ENCODE data around the gene SFI1. TPM values are rescaled to one million over a fixed set of nuclear protein-coding genes. Genes with fewer than 3 reads are reported as not detected.

SFI1 gene
- total RNA-seq, 2 experiments from 2014 or later, result 281 to 291 TPM

DNA sequence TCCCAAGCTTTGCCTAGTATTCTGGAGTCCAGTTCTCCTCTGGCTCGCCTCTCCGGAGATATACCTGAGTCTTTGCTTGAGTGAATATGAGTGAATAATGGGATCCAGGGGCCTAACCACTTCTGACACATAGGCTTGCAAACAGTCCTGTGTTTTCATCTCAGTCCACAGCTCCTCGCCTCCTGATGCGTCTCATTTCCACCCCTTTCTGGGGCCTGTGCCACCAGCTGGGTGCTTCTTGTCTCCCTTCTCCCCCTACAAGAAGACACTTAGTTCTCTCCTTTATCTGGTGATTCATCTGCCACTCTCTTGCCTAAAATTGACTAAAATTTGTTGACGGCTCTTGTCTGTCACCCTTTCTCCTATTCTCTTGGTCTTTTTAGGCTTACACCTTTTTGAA is 44.6 kb downstream of the SFI1 start:
- Histone ChIP-seq H3K27me3 (ENCODE audit: control insufficient read depth in 1 of 2, insufficient read depth in 2 of 2, low read length in 2 of 2) (no peaks in the 10 kb centered on the region), H3K4me3 (ENCODE audit: low read length) (no peak overlapping the region), H3K36me3 (ENCODE audit: insufficient read depth, low read length) (peaks cover 33% of the 10 kb centered on the region), H3K27ac (ENCODE audit: low read depth in 1 of 2, low read length in 2 of 2) (no peak overlapping the region), H3K9me3 (ENCODE audit: control insufficient read depth in 1 of 2, insufficient read depth in 1 of 2, low read length in 2 of 2) (no peaks in the 10 kb centered on the region), H3K4me1 (ENCODE audit: insufficient read depth, low read length) (peaks cover 11% of the 10 kb centered on the region)
- ATAC-seq (ENCODE audit: poor library complexity) (no peak), DNase-seq (no peak)
- TF ChIP-seq, protein P1, sequence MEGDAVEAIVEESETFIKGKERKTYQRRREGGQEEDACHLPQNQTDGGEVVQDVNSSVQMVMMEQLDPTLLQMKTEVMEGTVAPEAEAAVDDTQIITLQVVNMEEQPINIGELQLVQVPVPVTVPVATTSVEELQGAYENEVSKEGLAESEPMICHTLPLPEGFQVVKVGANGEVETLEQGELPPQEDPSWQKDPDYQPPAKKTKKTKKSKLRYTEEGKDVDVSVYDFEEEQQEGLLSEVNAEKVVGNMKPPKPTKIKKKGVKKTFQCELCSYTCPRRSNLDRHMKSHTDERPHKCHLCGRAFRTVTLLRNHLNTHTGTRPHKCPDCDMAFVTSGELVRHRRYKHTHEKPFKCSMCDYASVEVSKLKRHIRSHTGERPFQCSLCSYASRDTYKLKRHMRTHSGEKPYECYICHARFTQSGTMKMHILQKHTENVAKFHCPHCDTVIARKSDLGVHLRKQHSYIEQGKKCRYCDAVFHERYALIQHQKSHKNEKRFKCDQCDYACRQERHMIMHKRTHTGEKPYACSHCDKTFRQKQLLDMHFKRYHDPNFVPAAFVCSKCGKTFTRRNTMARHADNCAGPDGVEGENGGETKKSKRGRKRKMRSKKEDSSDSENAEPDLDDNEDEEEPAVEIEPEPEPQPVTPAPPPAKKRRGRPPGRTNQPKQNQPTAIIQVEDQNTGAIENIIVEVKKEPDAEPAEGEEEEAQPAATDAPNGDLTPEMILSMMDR (IDR thresholded peaks at IDR 0.05), result no peak
- Mint-ChIP-seq H3K4me3 (no peak overlapping the region), H3K4me1 (ENCODE audit: low read depth) (peaks cover 22% of the 10 kb centered on the region), H3K27ac (peak overlapping the region; percentile 56), H3K9me3 (no peaks in the 10 kb centered on the region), H3K36me3 (ENCODE audit: low read depth) (peaks cover 58% of the 10 kb centered on the region), H3K27me3 (no peaks in the 10 kb centered on the region)
- CTCF ChIA-PET, result no interaction called here
- POLR2A ChIA-PET, result no interaction called here
- intact Hi-C loops (cut with DNase I, micrococcal nuclease), result no loop called here

DNA sequence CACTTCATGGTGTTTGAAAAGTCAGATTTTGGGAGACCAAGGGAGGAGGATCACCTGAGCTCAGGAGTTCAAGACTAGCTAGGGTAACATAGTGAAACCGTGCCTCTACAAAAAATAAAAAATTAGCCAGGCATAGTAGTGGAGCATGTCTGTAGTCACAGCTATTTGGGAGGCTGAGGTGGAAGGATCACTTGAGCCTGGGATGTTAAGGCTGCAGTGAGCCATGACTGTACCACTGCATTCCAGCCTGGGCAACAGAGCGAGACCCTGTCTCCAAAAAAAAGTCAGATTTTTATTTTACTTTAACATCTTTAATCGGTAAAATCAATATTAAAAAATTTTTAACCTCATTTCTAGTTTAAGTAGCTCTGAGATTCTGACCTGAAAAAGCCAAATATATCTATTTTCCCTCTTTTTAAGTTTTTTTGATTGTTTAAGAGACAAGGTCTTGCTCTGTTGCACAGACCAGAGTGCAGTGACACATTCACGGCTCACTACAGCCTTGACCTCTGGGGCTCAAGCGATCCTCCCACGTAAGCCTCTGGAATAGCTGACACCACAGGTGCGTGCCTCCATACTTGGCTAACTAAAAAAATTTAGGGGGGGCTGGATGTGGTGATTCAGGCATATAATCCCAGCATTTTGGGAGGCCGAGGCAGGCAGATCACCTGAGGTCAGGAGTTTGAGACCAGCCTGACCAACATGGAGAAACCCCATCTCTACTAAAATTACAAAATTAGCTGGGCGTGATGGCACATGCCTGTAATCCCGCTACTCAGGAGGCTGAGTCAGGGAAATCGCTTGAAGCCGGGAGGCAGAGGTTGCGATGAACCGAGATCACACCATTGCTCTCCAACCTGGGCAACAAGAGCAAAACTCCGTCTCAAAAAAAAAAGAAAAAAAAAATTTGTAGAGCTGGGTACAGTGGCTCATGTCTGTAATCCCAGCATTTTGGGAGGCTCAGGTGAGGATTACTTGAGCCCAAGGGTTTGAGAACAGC is 48.4 kb downstream of the SFI1 start:
- no peaks in the 10 kb centered on the region for H3K4me1 Mint-ChIP-seq (ENCODE audit: low read depth)
- no peak overlapping the region for H3K27ac Mint-ChIP-seq
- Histone ChIP-seq H3K36me3 (ENCODE audit: insufficient read depth, low read length) (peaks cover 44% of the 10 kb centered on the region), H3K9me3 (ENCODE audit: control insufficient read depth in 1 of 2, insufficient read depth in 1 of 2, low read length in 2 of 2) (no peaks in the 10 kb centered on the region), H3K4me3 (ENCODE audit: low read length) (no peak overlapping the region), H3K27me3 (ENCODE audit: control insufficient read depth in 1 of 2, insufficient read depth in 2 of 2, low read length in 2 of 2) (no peaks in the 10 kb centered on the region), H3K27ac (ENCODE audit: low read depth in 1 of 2, low read length in 2 of 2) (no peak overlapping the region), H3K4me1 (ENCODE audit: insufficient read depth, low read length) (no peaks in the 10 kb centered on the region)
- DNase-seq, result no peak
- intact Hi-C loops (cut with DNase I, micrococcal nuclease), result no loop called here
- H3K36me3 Mint-ChIP-seq (ENCODE audit: low read depth), result peaks cover 57% of the 10 kb centered on the region
- no peaks in the 10 kb centered on the region for H3K27me3 Mint-ChIP-seq
- no peak overlapping the region for H3K4me3 Mint-ChIP-seq
- CTCF ChIA-PET, result no interaction called here
- no peak for ATAC-seq (ENCODE audit: poor library complexity)
- no peaks in the 10 kb centered on the region for H3K9me3 Mint-ChIP-seq
- TF ChIP-seq, protein P1 (IDR thresholded peaks at IDR 0.05), result no peak
- POLR2A ChIA-PET, result interaction anchor here (0.7 kb wide), 2 partner anchors 11 to 26 kb away, joined by 3 read pairs; no protein-coding TSS in a partner anchor

DNA sequence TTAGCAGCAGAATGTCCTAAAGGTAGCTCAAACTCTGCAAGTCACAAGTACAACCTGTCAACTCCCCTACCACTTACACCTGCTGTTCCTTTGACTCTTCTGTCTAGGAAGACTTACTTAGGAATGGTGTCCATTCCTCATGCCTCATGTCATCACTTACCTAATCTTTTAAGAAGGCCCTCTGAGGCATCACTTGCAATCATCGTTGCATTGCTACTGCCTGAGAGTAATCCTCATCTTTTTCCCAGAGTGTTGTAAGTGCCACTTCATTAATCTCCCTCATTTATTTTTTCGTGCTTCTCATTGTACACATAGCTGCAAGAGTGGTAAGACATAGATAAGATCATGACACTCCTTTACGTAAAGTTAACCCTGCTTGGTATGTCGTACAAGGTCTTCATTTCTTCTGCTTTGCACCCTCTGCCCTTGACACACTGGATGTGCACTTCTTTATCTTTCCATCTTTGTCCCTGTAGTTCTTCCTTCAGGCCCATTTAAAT is 54.6 kb downstream of the SFI1 start:
- H3K9me3 Mint-ChIP-seq, result no peaks in the 10 kb centered on the region
- H3K4me1 ChIP-seq (ENCODE audit: insufficient read depth, low read length), result peaks cover 7% of the 10 kb centered on the region
- H3K9me3 ChIP-seq (ENCODE audit: control insufficient read depth in 1 of 2, insufficient read depth in 1 of 2, low read length in 2 of 2), result no peaks in the 10 kb centered on the region
- ChIA-PET POLR2A (no interaction called here), CTCF (interaction anchor here (2.2 kb wide), 1 partner anchor 12 kb away, joined by 5 read pairs; no protein-coding TSS in a partner anchor)
- H3K4me1 Mint-ChIP-seq (ENCODE audit: low read depth), result peaks cover 14% of the 10 kb centered on the region
- H3K27me3 Mint-ChIP-seq, result no peaks in the 10 kb centered on the region
- DNase-seq (no peak), ATAC-seq (ENCODE audit: poor library complexity) (no peak)
- H3K36me3 ChIP-seq (ENCODE audit: insufficient read depth, low read length), result peaks cover 67% of the 10 kb centered on the region
- TF ChIP-seq, protein P1 (IDR thresholded peaks at IDR 0.05), result no peak
- H3K27me3 ChIP-seq (ENCODE audit: control insufficient read depth in 1 of 2, insufficient read depth in 2 of 2, low read length in 2 of 2), result no peaks in the 10 kb centered on the region
- H3K4me3 Mint-ChIP-seq, result no peak overlapping the region
- H3K27ac ChIP-seq (ENCODE audit: low read depth in 1 of 2, low read length in 2 of 2), result no peak overlapping the region
- H3K36me3 Mint-ChIP-seq (ENCODE audit: low read depth), result peaks cover 76% of the 10 kb centered on the region
- intact Hi-C loops (cut with DNase I, micrococcal nuclease), result loop anchor here in 1 of 2 experiments (10.0 kb wide), 1 partner anchor 56 kb away; the partner anchor contains the start of gene SFI1
- H3K27ac Mint-ChIP-seq, result peak overlapping the region; percentile 37
- no peak overlapping the region for H3K4me3 ChIP-seq (ENCODE audit: low read length)

Data from CD4-positive, alpha-beta T cell (primary cell).